GM12878 (cell line): Measurements from ENCODE around the gene TNFRSF1A. TPM values are rescaled to one million over a fixed set of nuclear protein-coding genes. Genes with fewer than 3 reads are reported as not detected.

Experiments
- ATAC-seq: fragments of 200-7000 bp; cut with Tn5 transposase; 3 replicates; pipeline ENCODE4 v1.9.1; 2020; ENCODE audit warnings: mild to moderate bottlenecking, moderate library complexity
- BruUV-seq: library from RNA; stranded (reverse); fragments of 400-500 nt; replicated peaks from 2 replicates; lab custom pipeline; 2021; lab: Mats Ljungman, UMichigan
- CTCF ChIA-PET: fragments of 300-600 bp; sonication (Branson Sonifier 250); formaldehyde crosslinking; extraction: SDS; loops from one replicate; lab custom pipeline; 2021; ENCODE audit warnings: inconsistent platforms; lab: Yijun Ruan, JAX
- POLR2A ChIA-PET: fragments of 350-600 bp; formaldehyde crosslinking; extraction: SDS; loops from one replicate; lab custom pipeline; 2021; ENCODE audit warnings: inconsistent platforms; lab: Charles Lee
- RAD21 ChIA-PET: fragments of 300-600 bp; sonication (Branson Sonifier 250); formaldehyde crosslinking; loops from one replicate; lab custom pipeline; 2023; ENCODE audit warnings: antibody characterized with exemption; ENCODE audit not compliant: unreplicated experiment; lab: Charles Lee
- SMC1A ChIA-PET: fragments of 300-600 bp; sonication (Branson Sonifier 250); formaldehyde crosslinking; loops from one replicate; lab custom pipeline; 2023; ENCODE audit not compliant: unreplicated experiment, uncharacterized antibody; lab: Charles Lee
- DNase-seq: peaks from one replicate; pipeline ENCODE4 v3.0.0-alpha.2; 2011; ENCODE audit warnings: low read depth, low spot score
- FAIRE-seq: peaks from 3 replicates; lab custom pipeline; 2011; peaks lifted over from hg19 to GRCh38; lab: Jason Lieb, UNC
- H2AFZ ChIP-seq: 2 replicates; pipeline ENCODE4 v1.6.0; 2011; ENCODE audit warnings: low read depth, low read length, control low read depth; ENCODE audit not compliant: control insufficient read depth
- H3K27ac ChIP-seq: 2 replicates; pipeline ENCODE4 v1.5.1; 2011; ENCODE audit warnings: control low read depth; ENCODE audit not compliant: control insufficient read depth, insufficient read depth
- H3K27me3 ChIP-seq, 2 experiments: replicated peaks in 1 of 2; 2 replicates each; pipeline versions ENCODE4 v1.6.0 to v1.6.1; 2011; ENCODE audit warnings: low read length in 1 of 2; ENCODE audit not compliant: control insufficient read depth in 2 of 2, insufficient read depth in 2 of 2
- H3K36me3 ChIP-seq, 2 experiments: 2 replicates each; pipeline ENCODE4 v1.5.1; 2011; ENCODE audit warnings: low read length in 1 of 2; ENCODE audit not compliant: control insufficient read depth in 2 of 2, insufficient read depth in 2 of 2
- H3K4me1 ChIP-seq: 2 replicates; pipeline ENCODE4 v1.6.1; 2011; ENCODE audit warnings: mild to moderate bottlenecking, low read length, moderate library complexity, mixed read lengths; ENCODE audit not compliant: control insufficient read depth, insufficient read depth
- H3K4me2 ChIP-seq: 2 replicates; pipeline ENCODE4 v1.6.0; 2011; ENCODE audit warnings: control low read depth; ENCODE audit not compliant: control insufficient read depth, insufficient read depth
- H3K4me3 ChIP-seq: fragments of 200-600 bp; sonication (generic); 2 replicates; pipeline ENCODE4 v1.5.1; 2016
- H3K79me2 ChIP-seq: 2 replicates; pipeline ENCODE4 v1.6.0; 2011; ENCODE audit warnings: low read length; ENCODE audit not compliant: control insufficient read depth, insufficient read depth
- H3K9ac ChIP-seq: 2 replicates; pipeline ENCODE4 v1.8.0; 2011; ENCODE audit warnings: low read length, control low read depth, mixed read lengths; ENCODE audit not compliant: control insufficient read depth, insufficient read depth
- H3K9me3 ChIP-seq: replicated peaks from 3 replicates; pipeline ENCODE4 v1.5.1; 2011; ENCODE audit warnings: mild to moderate bottlenecking, low read length; ENCODE audit not compliant: control insufficient read depth, insufficient read depth
- H4K20me1 ChIP-seq: 2 replicates; pipeline ENCODE4 v1.6.0; 2011; ENCODE audit not compliant: control insufficient read depth, insufficient read depth
- BRCA1 ChIP-seq: IDR thresholded peaks from 2 replicates; pipeline ENCODE4 v1.6.1; 2011; ENCODE audit warnings: low read depth, low read length, improper control_type of control experiment
- CREB1 ChIP-seq: IDR thresholded peaks from 2 replicates; pipeline ENCODE4 v1.6.1; 2012; ENCODE audit warnings: low read depth, mild to moderate bottlenecking, inconsistent platforms
- HDGF ChIP-seq: fragments of 450-650 bp; IDR thresholded peaks from 2 replicates; pipeline ENCODE4 v1.6.1; 2016; ENCODE audit warnings: antibody characterized with exemption
- IKZF2 ChIP-seq, 2 experiments: fragments of 450-650 bp; IDR thresholded peaks; 2 replicates each; pipeline ENCODE4 v1.6.1; 2017; ENCODE audit warnings: mild to moderate bottlenecking in 2 of 2, moderate library complexity in 2 of 2
- NBN ChIP-seq: fragments of 450-650 bp; IDR thresholded peaks from 2 replicates; pipeline ENCODE4 v1.6.1; 2016
- RB1 ChIP-seq: fragments of 450-650 bp; formaldehyde crosslinking; IDR thresholded peaks from 2 replicates; pipeline ENCODE4 v1.6.1; 2017; ENCODE audit warnings: mild to moderate bottlenecking, borderline replicate concordance
- SMARCA5 ChIP-seq: fragments of 450-650 bp; IDR thresholded peaks from 2 replicates; pipeline ENCODE4 v1.6.1; 2017; ENCODE audit warnings: mild to moderate bottlenecking
- SPI1 ChIP-seq: IDR thresholded peaks from 2 replicates; pipeline ENCODE4 v1.6.1; 2011; ENCODE audit warnings: low read depth, mild to moderate bottlenecking, low read length, moderate library complexity, borderline replicate concordance; ENCODE audit not compliant: insufficient read depth
- ZZZ3 ChIP-seq: IDR thresholded peaks from 2 replicates; pipeline ENCODE4 v1.6.1; 2011; ENCODE audit warnings: low read depth; ENCODE audit not compliant: control insufficient read depth, insufficient read length
- WGBS: methylation state at CpG from one replicate; pipeline ENCODE4 v1.1.6; 2016; ENCODE audit warnings: low lambda C conversion rate; ENCODE audit not compliant: insufficient replicate concordance, insufficient coverage; ENCODE audit errors: missing lambda C conversion rate; 5-methylcytosine and 5-hydroxymethylcytosine counted together
- in situ Hi-C: fragments of 300-500 bp; cut with MboI; formaldehyde crosslinking; loops from 9 replicates; pipeline ENCODE4 v1.14.3; 2018; ENCODE audit warnings: mixed read lengths
- intact Hi-C: fragments of 100-400 bp; cut with micrococcal nuclease; formaldehyde crosslinking; loops from one replicate; pipeline ENCODE4 v1.14.2; 2022; ENCODE audit not compliant: unreplicated experiment
- polyA plus RNA-seq, 11 experiments: library from polyadenylated mRNA; depleted of rRNA in 4 of 11; unstranded in 6 of 11; stranded (reverse) in 5 of 11; fragments of >200 nt; fragmentation: Nextera tagmentation in 4 of 11; fragmentation: Illumina TruSeq in 1 of 11; extraction: Ambion mirVana in 4 of 11; extraction: Trizol in 1 of 11; gene quantifications; 1 replicate in 1 of 11; 2 replicates in 10 of 11; pipeline versions ENCODE4 v1.2.1 to v1.2.3, GENCODE V29; 2011 to 2016; ENCODE audit warnings: inconsistent platforms in 2 of 11, missing spikeins in 2 of 11, low read depth in 1 of 11
- total RNA-seq, 4 experiments: library from RNA; depleted of rRNA in 3 of 4; stranded (reverse); fragments of >200 nt in 3 of 4; fragmentation: Illumina TruSeq in 1 of 4; extraction: Trizol in 1 of 4; gene quantifications; 2 replicates each; pipeline versions ENCODE4 v1.2.1 to v1.2.3, GENCODE V29; 2013 to 2021
- TF ChIP-seq, protein P1 (sequence below): fragments of 450-650 bp; IDR thresholded peaks from 2 replicates; pipeline ENCODE4 v1.6.1; 2017; ENCODE audit warnings: borderline replicate concordance

The TNFRSF1A gene
- total and polyA plus RNA-seq, 10 of the 15 experiments (the other 5 are each of a cell fraction or from before 2014, with no cell fraction given), result 0.24 to 16.5 (median 13.0) TPM

DNA sequence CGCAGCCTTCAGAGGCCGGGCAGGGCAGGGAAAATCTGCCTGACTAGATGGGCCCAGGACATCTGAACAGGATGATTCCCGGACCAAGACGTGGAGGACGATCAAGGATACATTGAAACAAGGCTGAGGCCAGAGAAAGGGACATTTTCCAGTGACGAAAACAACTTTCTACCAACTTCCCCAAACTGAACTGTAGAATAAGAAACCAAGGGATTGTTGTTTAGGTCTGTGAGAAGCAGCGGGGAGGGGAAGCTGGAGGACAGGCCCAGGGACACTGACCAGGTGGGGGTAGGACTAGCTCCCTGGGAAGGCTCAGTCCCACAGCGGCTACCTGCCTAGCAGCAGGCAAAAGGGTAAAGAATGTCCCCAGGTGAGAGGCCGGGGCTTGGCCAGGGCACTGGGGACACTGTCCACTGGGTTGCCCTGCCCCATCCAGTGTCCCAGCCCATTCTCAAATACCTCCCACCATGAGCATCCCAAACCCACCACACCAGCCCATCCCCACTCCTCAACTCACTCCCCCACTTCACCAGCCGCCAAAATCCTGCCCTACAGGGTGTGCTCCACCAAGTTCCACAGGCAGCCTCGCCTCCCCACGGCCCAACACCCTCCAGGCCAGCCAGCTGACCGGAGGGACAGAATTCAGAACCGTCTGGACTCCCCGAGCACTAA, 995 bp downstream of the TNFRSF1A start:
- peak overlapping the region; percentile 90 for H3K9ac ChIP-seq
- in situ Hi-C loops (no loop called here), intact Hi-C loops (no loop called here)
- WGBS, result 30% methylated on average over 15 of the region's 15 CpGs
- H3K4me1 ChIP-seq, result peaks cover 36% of the 10 kb centered on the region
- RAD21 ChIA-PET, result interaction anchor here (1.4 to 3.7 kb wide), 8 partner anchors 10 to 125 kb away, joined by 3 to 21 read pairs (median 11); no protein-coding TSS in a partner anchor
- no TSS peak for BruUV-seq
- H3K4me2 ChIP-seq, result peak overlapping the region; percentile 79
- POLR2A ChIA-PET, result interaction anchor here (0.5 to 2.6 kb wide), 10 partner anchors 8 to 173 kb away, joined by 3 to 14 read pairs (median 4); partner anchors contain the start of genes CD27 and VAMP1
- FAIRE-seq (peak; percentile 18), ATAC-seq (peak; percentile 5), DNase-seq (no peak)
- CTCF ChIA-PET, result interaction anchor here (0.7 to 7.1 kb wide), 9 partner anchors 11 to 197 kb away, joined by 3 to 48 read pairs (median 5); no protein-coding TSS in a partner anchor
- peak overlapping the region; percentile 97 for H3K4me3 ChIP-seq
- H3K36me3 ChIP-seq, result no peaks in the 10 kb centered on the region
- H2AFZ ChIP-seq, result peak overlapping the region; percentile 97; the same call in 1 of the 2 replicates
- H3K9me3 ChIP-seq, result no peaks in the 10 kb centered on the region
- H3K27me3 ChIP-seq, result no peaks in the 10 kb centered on the region
- TF ChIP-seq IKZF2 (IDR thresholded peaks at IDR 0.05) (0 out of 4 replicates have a peak, but pooled peaks of 1 of the 2 experiments have one; percentile 25), SMARCA5 (0 out of 2 replicates have a peak, but pooled peaks have one; percentile 4), NBN (0 out of 2 replicates have a peak, but pooled peaks have one; percentile 3), ZZZ3 (no peak), HDGF (peak; percentile 23; the same call in 1 of the 2 replicates), CREB1 (no peak), BRCA1 (no peak), RB1 (no peak), SPI1 (0 out of 2 replicates have a peak, but pooled peaks have one; percentile 8)
- TF ChIP-seq, protein P1, sequence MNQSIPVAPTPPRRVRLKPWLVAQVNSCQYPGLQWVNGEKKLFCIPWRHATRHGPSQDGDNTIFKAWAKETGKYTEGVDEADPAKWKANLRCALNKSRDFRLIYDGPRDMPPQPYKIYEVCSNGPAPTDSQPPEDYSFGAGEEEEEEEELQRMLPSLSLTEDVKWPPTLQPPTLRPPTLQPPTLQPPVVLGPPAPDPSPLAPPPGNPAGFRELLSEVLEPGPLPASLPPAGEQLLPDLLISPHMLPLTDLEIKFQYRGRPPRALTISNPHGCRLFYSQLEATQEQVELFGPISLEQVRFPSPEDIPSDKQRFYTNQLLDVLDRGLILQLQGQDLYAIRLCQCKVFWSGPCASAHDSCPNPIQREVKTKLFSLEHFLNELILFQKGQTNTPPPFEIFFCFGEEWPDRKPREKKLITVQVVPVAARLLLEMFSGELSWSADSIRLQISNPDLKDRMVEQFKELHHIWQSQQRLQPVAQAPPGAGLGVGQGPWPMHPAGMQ, result no peak
- H3K27ac ChIP-seq, result peak overlapping the region; percentile 88
- SMC1A ChIA-PET, result interaction anchor here (0.9 to 4.2 kb wide), 5 partner anchors 11 to 125 kb away, joined by 3 to 19 read pairs (median 6); no protein-coding TSS in a partner anchor
- no peaks in the 10 kb centered on the region for H4K20me1 ChIP-seq
- peaks cover 52% of the 10 kb centered on the region for H3K79me2 ChIP-seq
